Measurements from ENCODE around the gene USP13. TPM values are rescaled to one million over a fixed set of nuclear protein-coding genes. Genes with fewer than 3 reads are reported as not detected.
A peak's percentile ranks its signal among the peaks of the same experiment; 100 is the strongest.

USP13 gene
- total and polyA plus RNA-seq, 4 donors = 2.4 to 7.3 (median 4.2) TPM

DNA sequence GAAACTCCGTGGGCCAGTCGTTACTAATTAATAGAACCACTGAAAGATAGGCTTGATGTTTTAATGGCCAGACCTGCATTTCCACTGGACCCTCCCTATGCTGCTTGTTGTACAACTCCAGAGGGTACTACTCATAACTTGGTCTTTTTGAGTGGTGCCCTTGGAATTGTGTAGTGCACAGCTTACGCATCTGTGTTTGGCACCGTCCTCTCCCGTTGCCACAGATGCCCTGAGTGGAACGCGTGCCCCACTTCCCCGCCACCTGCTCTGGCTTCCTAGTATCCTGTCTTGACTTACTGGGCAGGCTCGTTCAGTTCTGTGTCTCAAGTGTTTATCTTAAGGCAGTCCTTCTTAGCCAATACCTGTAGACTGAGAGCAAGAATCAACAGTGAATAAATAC is 78.7 kb downstream of the USP13 start (continued):
- TF ChIP-seq, protein P1, sequence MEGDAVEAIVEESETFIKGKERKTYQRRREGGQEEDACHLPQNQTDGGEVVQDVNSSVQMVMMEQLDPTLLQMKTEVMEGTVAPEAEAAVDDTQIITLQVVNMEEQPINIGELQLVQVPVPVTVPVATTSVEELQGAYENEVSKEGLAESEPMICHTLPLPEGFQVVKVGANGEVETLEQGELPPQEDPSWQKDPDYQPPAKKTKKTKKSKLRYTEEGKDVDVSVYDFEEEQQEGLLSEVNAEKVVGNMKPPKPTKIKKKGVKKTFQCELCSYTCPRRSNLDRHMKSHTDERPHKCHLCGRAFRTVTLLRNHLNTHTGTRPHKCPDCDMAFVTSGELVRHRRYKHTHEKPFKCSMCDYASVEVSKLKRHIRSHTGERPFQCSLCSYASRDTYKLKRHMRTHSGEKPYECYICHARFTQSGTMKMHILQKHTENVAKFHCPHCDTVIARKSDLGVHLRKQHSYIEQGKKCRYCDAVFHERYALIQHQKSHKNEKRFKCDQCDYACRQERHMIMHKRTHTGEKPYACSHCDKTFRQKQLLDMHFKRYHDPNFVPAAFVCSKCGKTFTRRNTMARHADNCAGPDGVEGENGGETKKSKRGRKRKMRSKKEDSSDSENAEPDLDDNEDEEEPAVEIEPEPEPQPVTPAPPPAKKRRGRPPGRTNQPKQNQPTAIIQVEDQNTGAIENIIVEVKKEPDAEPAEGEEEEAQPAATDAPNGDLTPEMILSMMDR (IDR thresholded peaks at IDR 0.05; ENCODE audit: low read depth, low read length, missing input control) = no peak
- TF ChIP-seq YY1 (IDR thresholded peaks at IDR 0.05) = no peak

DNA sequence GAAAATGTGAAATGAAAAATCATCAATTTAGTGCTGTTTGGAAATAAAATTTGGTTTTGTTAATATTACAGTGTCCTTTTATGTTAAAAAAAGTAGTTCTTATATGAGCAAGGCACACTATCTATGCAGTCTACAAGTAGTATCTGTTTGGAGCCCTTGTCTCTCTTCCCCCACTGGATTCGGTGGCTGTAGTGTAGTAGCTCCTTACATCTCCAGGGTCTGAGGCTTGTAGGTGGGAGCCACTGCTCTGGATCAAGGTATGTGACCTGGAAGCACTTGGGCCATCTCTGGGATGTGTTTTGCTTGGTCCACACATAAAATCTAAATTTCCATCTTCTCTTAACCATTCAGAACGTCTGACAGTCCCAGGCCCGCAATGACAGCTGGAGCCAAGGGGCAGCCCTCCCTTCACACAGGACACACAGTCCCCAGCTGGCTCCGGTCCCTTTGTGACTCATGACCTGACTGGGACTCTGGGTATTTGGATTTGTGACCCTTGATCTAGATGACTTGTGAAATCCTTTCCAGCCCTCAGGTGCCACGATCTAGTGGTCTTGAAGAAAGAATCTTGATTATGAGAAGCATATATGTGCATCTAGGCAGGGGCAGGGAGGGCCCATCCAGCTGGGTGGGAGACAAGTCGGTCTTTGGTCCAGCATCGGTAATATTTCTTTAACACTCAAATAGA is 80.0 kb downstream of the USP13 start:
- H3K9ac ChIP-seq (ENCODE audit: low read depth in 1 of 2, low read length in 2 of 2) = peak overlapping the region in 1 of 2 donors; percentile 23
- no peak for DNase-seq (ENCODE audit: low spot score)
- H3K36me3 ChIP-seq (ENCODE audit: control insufficient read depth in 4 of 4, insufficient read depth in 3 of 4, low read depth in 1 of 4, low read length in 3 of 4) = peaks cover 1 to 10% (median 3%) of the 10 kb centered on the region in 4 donors
- no peaks in the 10 kb centered on the region for H3K27me3 ChIP-seq (ENCODE audit: control insufficient read depth in 4 of 4, insufficient read depth in 4 of 4, low read length in 3 of 4)
- peaks cover 0 to 4% (median 0%) of the 10 kb centered on the region in 4 donors for H3K4me1 ChIP-seq (ENCODE audit: control insufficient read depth in 4 of 4, insufficient read depth in 4 of 4, low read length in 3 of 4)
- TF ChIP-seq, protein P2, sequence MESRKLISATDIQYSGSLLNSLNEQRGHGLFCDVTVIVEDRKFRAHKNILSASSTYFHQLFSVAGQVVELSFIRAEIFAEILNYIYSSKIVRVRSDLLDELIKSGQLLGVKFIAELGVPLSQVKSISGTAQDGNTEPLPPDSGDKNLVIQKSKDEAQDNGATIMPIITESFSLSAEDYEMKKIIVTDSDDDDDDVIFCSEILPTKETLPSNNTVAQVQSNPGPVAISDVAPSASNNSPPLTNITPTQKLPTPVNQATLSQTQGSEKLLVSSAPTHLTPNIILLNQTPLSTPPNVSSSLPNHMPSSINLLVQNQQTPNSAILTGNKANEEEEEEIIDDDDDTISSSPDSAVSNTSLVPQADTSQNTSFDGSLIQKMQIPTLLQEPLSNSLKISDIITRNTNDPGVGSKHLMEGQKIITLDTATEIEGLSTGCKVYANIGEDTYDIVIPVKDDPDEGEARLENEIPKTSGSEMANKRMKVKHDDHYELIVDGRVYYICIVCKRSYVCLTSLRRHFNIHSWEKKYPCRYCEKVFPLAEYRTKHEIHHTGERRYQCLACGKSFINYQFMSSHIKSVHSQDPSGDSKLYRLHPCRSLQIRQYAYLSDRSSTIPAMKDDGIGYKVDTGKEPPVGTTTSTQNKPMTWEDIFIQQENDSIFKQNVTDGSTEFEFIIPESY (IDR thresholded peaks at IDR 0.05) = no peak
- TF ChIP-seq RAD21 (IDR thresholded peaks at IDR 0.05) (peak in 1 of 2 donors; percentile 5), TAF1 (conservative IDR thresholded peaks at IDR 0.05) (no peak), FOXA1 (IDR thresholded peaks at IDR 0.05) (no peak), YY1 (IDR thresholded peaks at IDR 0.05) (peak; percentile 19), JUND (IDR thresholded peaks at IDR 0.05) (peak; percentile 82 to 84), SP1 (IDR thresholded peaks at IDR 0.05) (peak; percentile 65), MAX (IDR thresholded peaks at IDR 0.05) (no peak), HNF4G (IDR thresholded peaks at IDR 0.05) (peak; percentile 53), GABPA (IDR thresholded peaks at IDR 0.05 in 1 of 2, conservative IDR thresholded peaks at IDR 0.05 in 1 of 2) (peak in 1 of 2 donors; percentile 39), NR2F2 (IDR thresholded peaks at IDR 0.05) (no peak), EGR1 (IDR thresholded peaks at IDR 0.05; ENCODE audit: low read depth in 2 of 2) (no peak), ATF3 (IDR thresholded peaks at IDR 0.05) (peak; percentile 39), RXRA (IDR thresholded peaks at IDR 0.05) (peak; percentile 70 to 77), HNF4A (conservative IDR thresholded peaks at IDR 0.05) (peak; percentile 82 to 88), FOXA2 (IDR thresholded peaks at IDR 0.05) (peak; percentile 33)
- TF ChIP-seq, protein P3, sequence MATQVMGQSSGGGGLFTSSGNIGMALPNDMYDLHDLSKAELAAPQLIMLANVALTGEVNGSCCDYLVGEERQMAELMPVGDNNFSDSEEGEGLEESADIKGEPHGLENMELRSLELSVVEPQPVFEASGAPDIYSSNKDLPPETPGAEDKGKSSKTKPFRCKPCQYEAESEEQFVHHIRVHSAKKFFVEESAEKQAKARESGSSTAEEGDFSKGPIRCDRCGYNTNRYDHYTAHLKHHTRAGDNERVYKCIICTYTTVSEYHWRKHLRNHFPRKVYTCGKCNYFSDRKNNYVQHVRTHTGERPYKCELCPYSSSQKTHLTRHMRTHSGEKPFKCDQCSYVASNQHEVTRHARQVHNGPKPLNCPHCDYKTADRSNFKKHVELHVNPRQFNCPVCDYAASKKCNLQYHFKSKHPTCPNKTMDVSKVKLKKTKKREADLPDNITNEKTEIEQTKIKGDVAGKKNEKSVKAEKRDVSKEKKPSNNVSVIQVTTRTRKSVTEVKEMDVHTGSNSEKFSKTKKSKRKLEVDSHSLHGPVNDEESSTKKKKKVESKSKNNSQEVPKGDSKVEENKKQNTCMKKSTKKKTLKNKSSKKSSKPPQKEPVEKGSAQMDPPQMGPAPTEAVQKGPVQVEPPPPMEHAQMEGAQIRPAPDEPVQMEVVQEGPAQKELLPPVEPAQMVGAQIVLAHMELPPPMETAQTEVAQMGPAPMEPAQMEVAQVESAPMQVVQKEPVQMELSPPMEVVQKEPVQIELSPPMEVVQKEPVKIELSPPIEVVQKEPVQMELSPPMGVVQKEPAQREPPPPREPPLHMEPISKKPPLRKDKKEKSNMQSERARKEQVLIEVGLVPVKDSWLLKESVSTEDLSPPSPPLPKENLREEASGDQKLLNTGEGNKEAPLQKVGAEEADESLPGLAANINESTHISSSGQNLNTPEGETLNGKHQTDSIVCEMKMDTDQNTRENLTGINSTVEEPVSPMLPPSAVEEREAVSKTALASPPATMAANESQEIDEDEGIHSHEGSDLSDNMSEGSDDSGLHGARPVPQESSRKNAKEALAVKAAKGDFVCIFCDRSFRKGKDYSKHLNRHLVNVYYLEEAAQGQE (IDR thresholded peaks at IDR 0.05) = peak; percentile 14
- TF ChIP-seq, protein P1 (IDR thresholded peaks at IDR 0.05; ENCODE audit: low read depth, low read length, missing input control) = no peak
- 64% methylated on average over 7 of the region's 7 CpGs for WGBS
- H3K4me3 ChIP-seq (ENCODE audit: low read depth in 1 of 3, low read length in 3 of 3) = no peak overlapping the region
- H3K27ac ChIP-seq (ENCODE audit: low read depth in 1 of 2, low read length in 2 of 2) = peak overlapping the region in 1 of 2 donors; percentile 43
- H3K9me3 ChIP-seq (ENCODE audit: control insufficient read depth in 4 of 4, low read length in 3 of 4) = no peaks in the 10 kb centered on the region
